ENCODE measurements around the gene SLC7A7. TPM values are rescaled to one million over a fixed set of nuclear protein-coding genes. Genes with fewer than 3 reads are reported as not detected.

The SLC7A7 gene
- total RNA-seq = 0.73 and 1.2 TPM in 2 replicates

DNA sequence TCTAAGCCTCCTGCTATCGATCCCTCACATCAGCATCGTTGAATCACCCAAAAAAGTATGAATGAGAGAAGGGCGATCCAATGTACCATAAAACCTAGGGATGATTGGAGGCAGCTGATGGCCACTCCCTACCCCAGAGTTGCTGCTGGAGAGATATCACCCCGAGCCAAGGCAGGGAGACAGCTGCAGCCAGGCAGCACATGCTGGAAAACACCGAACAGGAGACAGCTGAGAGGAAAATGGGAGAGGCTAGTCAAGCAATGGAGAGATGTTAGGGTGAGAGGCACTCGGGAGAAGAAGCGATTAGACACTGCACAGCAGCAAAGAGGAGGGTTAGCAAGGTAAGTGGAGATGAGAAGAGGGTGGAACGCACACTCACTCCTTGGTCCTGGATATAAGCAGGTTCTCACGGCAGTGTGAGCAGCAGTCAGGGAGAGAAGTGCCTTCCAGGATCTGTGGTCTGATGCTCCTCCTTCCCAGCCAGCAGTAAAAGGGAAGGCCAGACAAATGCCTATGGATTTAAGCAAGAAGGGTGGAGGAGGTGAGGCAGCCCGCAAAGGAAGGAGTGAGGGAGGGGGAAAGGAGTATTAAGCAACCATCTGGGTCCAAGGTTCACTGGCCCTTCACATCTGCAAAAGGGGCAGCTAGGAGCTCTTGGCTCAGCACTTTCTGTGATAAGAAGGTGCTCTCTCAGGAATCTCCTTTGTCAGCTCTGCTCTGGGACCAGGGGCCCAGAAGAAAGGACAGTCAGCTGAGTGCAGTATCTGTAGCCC lies at the start of gene SLC7A7:
Gene SLC7A7, minus strand, starts transcription at position 495 of the 773 bp plus-strand sequence. CDS start 2,037 bp downstream, outside the sequence.

DNA sequence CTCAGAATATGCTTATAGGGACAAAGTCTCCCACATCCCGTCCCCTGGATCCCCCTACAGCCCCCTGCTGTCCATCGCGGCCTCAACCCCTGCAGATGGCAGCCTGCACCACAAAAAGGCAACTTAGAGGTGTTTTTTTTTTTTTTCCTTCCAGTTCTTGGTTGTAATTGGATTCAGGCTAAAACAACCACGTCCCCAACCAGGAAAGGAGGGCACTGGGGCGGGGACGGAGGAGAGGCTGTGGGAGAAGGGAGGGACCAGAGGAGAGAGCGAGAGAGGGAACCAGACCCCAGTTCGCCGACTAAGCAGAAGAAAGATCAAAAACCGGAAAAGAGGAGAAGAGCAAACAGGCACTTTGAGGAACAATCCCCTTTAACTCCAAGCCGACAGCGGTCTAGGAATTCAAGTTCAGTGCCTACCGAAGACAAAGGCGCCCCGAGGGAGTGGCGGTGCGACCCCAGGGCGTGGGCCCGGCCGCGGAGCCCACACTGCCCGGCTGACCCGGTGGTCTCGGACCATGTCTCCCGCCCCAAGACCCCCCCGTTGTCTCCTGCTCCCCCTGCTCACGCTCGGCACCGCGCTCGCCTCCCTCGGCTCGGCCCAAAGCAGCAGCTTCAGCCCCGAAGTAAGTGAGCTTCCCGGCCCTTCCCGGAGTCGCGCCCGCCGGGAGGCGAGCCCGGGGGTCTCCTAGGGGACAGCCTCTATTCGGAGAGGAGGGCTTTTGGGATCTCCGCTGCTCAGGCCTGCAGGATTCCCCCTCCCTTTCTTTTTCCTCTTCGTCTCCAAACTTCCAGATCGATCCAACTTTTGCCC lies 21.3 kb upstream of the SLC7A7 start, which contains the start of gene MMP14:
Gene MMP14, plus strand, starts transcription at position 285 of the 813 bp plus-strand sequence. Its CDS starts 233 bp downstream, at position 518.

DNA sequence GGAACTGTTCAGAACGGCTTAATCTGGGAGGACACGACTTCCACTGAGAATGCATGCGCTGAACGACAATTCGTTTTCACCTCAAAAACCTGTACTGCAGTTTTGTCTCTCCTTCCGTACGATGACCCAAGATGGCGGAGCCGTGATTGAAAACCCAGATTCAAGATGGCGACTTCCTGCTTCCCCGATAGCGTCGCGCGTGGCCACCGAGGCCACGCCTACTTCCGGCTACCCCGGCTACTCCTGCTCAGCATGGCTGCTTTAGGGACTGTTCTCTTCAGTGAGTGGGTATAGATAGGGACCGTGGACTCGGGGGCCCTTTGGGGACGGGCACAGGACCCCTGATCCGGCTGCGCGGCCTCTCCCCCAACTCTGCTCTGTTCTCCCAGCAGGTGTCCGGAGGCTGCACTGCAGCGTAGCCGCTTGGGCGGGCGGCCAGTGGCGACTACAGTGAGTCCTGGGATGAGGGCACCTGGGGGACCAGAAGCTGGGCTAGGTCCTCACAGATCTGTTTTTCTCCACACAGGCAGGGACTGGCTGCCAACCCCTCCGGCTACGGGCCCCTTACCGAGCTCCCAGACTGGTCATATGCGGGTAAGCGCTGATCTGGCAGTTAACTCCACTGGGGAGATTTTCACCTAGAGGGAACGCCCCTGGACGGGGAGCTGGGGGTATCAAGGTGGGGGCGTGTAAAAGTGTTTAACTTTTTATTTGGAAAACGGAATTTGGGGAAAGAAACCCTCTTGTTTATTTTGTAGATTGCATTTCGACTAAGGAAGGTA lies 14.6 kb upstream of the SLC7A7 start, which contains the start of gene MRPL52:
Gene MRPL52, plus strand, starts transcription at position 227 of the 782 bp plus-strand sequence. Its CDS starts 26 bp downstream, at position 253.

DNA sequence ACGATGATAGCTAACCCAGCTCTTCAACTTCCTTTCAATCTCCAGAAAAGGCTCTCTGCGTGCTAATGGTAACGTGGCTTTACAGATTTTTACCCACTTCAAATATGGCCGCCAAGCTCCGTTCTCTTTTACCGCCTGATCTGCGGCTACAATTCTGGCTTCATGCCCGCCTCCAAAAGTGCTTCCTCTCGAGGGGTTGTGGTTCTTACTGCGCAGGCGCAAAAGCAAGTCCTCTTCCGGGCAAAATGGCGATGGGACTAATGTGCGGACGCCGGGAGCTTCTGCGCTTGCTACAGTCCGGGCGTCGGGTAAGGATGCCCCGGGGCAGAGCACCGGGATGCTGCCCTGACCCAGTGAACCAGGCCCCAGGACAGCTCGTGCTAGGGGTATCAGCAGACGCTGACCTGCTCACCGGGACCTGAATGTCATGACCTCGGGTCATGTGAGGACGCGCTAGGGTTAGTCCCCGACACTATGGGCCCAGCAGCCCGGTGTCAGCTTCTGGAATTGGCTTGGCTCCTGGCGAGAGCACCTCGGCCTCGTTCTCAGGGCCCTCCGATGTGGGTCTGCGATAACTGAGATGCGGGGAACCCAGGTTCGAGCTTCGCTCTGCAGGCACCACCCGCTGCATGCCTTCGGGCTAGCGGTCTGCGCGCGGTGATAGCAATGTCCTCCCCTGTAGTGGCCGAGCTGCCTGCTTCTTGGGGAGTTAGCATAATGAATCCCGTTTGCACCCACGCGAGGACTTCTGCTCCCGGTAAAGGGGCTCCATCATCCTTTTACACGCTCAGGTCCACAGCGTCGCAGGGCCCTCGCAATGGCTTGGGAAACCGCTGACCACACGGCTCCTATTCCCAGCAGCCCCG lies 48.5 kb downstream of the SLC7A7 start, which contains the start of gene OXA1L:
Gene OXA1L, plus strand, starts transcription at position 232 of the 866 bp plus-strand sequence. Its CDS starts 14 bp downstream, at position 246.

Small RNAs within 50 kb of the gene (small RNA-seq; reads per million reads assigned to genes)
- gene RF00019 (not detected), gene RF00588 (not detected)

Other genes with a start within 250 kb of the SLC7A7 start
- 220 and 318 TPM in 2 replicates for gene DAD1, start 226.2 kb downstream of the SLC7A7 start, total RNA-seq
- gene ABHD4, start 217.1 kb downstream of the SLC7A7 start, total RNA-seq = 10.8 and 12.1 TPM in 2 replicates
- not detected in 2 replicates for gene OR6J1, start 171.1 kb downstream of the SLC7A7 start, total RNA-seq
- gene OXA1L, start 48.7 kb downstream of the SLC7A7 start, total RNA-seq = 63.3 and 71.7 TPM in 2 replicates
- gene MRPL52, start 14.5 kb upstream of the SLC7A7 start, total RNA-seq = 33.4 and 45.0 TPM in 2 replicates
- gene MMP14, start 21.1 kb upstream of the SLC7A7 start, total RNA-seq = 320 and 373 TPM in 2 replicates
- 64.5 and 67.6 TPM in 2 replicates for gene LRP10, start 56.3 kb upstream of the SLC7A7 start, total RNA-seq
- gene REM2, start 67.8 kb upstream of the SLC7A7 start, total RNA-seq = 0.37 TPM in 1 of 2 replicates, not detected in the other
- gene RBM23, start 103.7 kb upstream of the SLC7A7 start, total RNA-seq = 34.9 and 50.0 TPM in 2 replicates
- gene PRMT5, start 113.9 kb upstream of the SLC7A7 start, total RNA-seq = 76.8 and 106 TPM in 2 replicates
- 41.6 and 45.2 TPM in 2 replicates for gene HAUS4, start 141.7 kb upstream of the SLC7A7 start, total RNA-seq
- 3.3 and 12.7 TPM in 2 replicates for gene AJUBA, start 167.1 kb upstream of the SLC7A7 start, total RNA-seq
- gene C14orf93, start 194.7 kb upstream of the SLC7A7 start, total RNA-seq = 9.4 and 10.7 TPM in 2 replicates
- 137 and 164 TPM in 2 replicates for gene PSMB5, start 219.5 kb upstream of the SLC7A7 start, total RNA-seq
- gene PSMB11, start 226.8 kb upstream of the SLC7A7 start, total RNA-seq = not detected in 2 replicates
- 2.2 and 3.3 TPM in 2 replicates for gene CDH24, start 242.1 kb upstream of the SLC7A7 start, total RNA-seq